IPS DF 19.7 (cell line): ENCODE measurements around the gene NRIP3.

Source experiments
- DNase-seq: peaks from one replicate; pipeline ENCODE4 v3.0.0-alpha.2; 2013; ENCODE audit warnings: low read depth, low spot score

Gene NRIP3

DNA sequence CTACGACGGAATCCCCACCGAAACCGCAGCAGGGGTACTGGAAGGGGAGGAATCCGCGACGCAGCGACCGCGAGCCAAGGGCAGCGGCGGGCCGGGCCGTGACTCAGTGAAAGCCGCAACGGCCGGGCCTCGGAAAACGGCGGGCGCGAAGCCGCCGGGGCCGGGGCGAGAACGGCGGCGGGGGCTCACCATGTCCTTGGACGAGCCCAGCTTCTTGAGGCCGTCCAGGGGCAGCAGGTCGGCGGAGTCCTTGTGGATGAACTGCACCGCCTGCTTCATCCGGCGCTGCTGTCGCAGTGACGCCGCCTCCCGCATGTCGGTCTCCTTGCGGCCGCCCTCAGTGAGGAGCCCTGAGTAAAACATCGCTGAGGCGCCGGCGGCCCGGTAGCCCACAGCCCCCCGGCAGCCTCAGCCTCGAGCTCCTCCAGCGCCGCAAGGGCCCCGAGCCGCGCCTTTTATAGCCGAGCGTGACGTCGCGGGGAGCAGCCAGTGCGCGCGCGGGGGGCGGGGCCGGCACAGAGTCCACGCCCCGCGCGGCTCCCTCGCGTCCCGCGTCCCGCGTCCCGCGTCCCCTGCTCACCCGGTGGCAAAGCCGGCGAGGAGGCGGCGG is at the start of gene NRIP3:
Gene NRIP3 (minus strand): TSS at position 429 of the 610 bp plus-strand sequence. CDS start 66 bp downstream, at position 363.
- no peak for DNase-seq

DNA sequence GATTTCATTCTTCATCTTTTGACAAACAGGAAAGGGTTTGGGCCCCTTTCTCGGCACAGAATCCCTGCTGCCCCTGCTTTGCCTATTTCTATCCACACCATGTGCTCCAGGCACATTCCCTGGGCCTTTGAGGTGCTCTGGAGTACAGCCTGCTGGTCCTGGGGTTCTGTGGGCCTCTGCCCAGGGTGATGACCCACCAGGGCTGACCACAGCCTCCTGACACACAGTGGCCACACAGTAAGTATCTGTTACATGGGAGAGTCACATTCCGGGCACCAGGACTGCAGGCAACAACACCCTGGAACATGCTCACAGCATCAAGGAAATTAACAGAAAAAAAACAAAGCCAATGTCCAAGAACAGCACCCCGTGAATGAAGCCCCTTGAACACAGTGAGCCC is 48.5 kb upstream of the NRIP3 start:
- no peak for DNase-seq

DNA sequence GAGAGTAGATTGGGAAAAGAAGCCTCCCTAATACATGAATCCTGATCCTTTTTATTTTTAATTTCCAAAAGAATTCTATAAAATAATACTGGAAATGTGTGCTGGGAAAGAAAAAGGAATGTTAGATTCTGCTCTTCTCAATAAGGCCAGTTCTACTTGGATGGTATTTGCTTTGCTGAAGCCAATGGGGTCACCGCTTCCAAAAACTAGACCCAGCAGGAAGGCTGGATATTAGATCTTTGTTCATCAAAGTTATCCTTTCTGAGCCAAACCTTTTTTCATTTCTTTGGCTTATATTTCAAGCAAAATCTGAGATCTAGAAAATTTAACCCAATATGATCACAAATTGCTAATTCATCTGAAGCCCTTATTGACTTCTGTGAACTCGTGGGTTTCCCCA is 46.2 kb upstream of the NRIP3 start:
- no peak for DNase-seq

GRCh38 chr11:9047964-9048523 is 44.2 kb upstream of the NRIP3 start:
- DNase-seq, result no peak

DNA sequence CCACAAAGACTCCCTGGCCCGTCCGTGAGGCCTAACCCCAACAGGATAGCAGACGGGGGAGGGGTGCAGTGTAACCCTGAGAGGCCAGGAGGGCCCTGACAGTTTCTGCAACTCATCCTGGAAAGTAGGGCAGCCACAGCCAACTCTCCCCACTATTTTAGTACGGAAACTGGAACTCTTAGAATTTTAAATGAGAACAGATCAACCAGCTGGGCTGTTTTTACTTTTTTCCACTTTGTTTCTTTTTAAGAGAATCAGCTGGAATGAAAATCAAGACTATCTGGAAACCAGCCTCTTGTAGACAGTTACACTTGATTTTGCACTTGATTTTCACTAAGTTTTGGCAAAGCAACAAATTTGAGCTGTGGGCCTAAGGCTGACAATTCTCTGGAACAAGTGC is 42.7 kb upstream of the NRIP3 start:
- DNase-seq, result no peak

GRCh38 chr11:9042488-9042887 is 38.7 kb upstream of the NRIP3 start:
- no peak for DNase-seq

DNA sequence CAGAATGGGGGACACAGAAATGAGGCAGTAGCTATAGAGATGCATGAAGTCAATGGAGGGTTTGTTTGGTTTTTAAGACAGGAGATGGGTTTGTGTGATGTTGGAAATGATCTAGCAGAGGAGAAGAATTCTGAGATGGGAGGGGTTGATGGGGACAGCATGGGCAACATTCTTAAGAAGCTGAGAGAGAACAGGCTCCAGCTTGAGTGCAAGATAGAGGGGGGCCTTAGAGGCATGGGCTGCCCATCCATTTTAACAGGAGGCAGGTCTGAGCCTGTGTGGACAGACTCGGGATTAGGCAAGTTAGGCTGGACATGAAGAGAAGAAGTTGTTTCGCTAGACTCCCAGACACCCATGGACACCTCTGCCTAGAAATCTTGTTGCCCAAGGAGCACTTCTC is 37.9 kb upstream of the NRIP3 start:
- DNase-seq, result no peak

DNA sequence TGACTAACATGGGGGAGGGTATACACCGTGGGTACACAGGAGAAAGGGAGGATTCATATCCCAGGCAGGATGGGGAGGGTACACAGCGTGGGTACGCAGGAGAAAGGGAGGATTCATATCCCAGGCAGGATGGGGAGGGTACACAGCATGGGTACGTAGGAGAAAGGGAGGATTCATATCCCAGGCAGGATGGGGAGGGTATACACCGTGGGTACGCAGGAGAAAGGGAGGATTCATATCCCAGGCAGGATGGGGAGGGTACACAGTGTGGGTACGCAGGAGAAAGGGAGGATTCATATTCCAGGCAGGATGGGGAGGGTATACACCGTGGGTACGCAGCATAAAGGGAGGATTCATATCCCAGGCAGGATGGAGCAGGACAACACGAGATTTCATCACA is 36.6 kb upstream of the NRIP3 start:
- DNase-seq, result no peak

DNA sequence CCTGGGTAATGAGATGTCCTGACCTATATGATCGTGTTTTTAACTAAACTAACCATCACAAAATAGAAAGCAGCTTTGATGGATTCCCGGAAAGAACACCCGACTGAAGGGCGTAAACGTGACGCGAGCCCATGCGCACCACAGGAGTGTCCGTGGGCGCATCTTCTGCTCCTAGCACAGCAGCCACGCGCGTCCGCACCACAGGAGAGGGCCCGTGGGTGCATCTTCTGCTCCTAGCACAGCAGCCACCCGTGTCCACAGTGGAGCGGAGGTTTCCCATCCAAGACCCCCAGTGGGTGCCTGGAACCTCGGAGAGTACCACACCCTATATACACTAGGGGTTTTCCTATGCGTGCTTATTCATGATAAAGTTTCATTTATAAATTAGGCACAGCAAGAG is 36.1 kb upstream of the NRIP3 start:
- DNase-seq, result no peak

- DNase-seq, result no peak
Observed at GRCh38 chr11:9039198-9039597, 35.4 kb upstream of the NRIP3 start.

DNA sequence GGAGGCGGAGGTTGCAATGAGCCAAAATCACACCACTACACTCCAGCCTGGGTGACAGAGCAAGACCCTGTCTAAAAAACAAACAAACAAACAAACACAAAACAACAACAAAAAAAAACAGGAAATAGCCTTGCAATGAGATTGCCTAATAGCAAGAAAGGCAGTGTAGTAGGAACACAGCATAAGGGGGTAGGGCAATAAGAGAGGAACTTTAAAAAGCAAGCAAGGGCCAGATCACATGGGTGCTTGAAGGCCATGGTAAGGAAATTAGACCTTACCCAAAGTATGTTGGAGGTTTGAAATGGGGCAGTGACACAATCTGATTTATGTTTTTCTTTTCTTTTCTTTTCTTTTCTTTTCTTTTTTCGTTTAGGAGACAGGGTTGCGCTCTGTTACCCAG is 34.7 kb upstream of the NRIP3 start:
- DNase-seq, result no peak

GRCh38 chr11:9037963-9038362 is 34.2 kb upstream of the NRIP3 start:
- DNase-seq, result no peak

DNA sequence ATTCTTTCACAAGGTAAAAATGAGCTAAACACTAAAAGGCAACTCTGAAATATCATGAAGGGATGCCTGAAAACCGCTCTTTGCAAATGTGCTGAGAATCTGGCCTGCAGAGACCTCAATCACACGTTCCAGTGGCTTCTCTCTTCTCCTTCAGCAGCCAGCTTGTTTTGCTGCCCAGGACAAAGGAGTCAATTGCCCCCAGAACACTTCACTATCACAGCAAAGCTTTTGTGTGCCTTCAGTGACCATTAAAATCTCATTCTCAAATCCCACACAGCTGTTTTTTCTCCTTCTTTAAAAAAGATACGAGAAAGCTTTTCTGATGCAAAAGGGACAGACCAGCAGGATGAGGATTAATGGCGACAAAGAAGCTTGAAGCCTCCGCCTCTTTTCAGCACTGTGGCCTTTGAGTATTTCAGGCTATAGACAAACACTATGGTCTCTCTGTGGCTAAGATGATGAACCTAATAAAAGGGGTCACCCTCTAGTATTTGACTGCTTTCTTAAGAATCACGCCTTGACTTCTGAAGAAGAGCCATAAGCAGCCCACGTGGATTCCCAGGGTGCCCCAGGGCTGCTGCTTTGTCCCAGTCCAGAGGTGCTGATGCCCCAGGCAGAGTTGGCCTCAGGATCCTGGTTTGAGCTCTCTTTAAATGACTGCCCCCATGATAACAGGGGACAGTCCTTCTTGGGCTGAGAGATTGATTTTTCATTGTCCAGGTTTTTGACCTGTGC is 33.4 kb upstream of the NRIP3 start:
- no peak for DNase-seq

GRCh38 chr11:9030601-9031000 is 26.8 kb upstream of the NRIP3 start:
- no peak for DNase-seq

- DNase-seq, result no peak
Observed at GRCh38 chr11:9029422-9029821, 25.6 kb upstream of the NRIP3 start.

DNA sequence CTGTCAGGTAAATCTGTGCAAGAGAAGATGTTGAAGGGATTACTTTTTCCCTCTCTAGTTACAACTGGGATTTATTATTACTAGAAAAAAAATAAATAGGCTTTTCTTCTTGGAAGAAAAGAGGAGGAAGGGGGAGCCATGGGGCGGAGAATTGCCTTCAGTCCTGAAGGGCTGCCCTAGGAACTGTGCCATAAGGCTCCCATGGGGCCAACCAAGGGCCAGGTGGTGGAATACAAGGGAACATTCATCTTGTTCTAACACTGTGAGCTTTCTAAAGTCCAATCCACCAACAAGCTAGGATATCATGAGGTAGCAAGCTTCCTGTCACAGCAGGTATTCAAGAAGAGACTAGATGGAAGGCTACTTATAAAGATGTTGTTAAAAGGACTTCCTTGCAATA is 24.8 kb upstream of the NRIP3 start:
- DNase-seq, result no peak

- no peak for DNase-seq
Observed at GRCh38 chr11:9025101-9025850, 21.5 kb upstream of the NRIP3 start.

DNA sequence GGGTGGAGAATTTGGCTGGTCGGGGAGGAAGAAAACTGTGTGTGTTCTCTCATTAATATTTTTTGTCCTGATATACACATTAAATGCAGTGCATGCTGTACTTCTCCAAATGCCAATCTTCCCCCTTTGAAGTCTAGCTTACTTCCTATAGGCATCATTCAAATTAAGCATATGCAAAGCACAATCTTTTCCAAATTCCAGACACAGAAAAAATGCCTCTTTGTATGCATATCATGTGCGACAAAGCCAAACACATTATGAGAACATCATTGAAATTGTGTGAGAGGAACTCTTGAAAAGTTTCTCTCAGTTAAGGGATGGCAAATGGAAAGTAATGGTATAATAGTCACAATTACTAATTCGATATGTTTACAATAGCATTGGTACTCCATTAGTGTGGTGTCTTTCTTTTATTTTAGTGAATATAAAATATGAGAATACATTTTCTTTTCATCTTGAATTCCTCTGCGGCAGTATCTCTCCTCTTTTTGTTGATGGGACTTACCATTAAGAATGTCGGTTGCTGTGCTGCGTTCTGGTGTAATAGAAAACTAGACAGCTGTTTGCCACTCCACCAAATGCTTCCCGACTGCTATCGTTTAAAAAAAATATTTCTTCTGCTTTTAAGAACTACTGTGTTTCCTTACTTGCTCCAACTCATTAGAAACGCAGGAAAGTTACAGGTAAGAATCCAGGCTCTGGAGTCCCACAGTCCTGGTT is 19.3 kb upstream of the NRIP3 start:
- no peak for DNase-seq

GRCh38 chr11:9020916-9021315 is 17.1 kb upstream of the NRIP3 start:
- no peak for DNase-seq

- no peak for DNase-seq
Observed at GRCh38 chr11:9019861-9020260, 16.1 kb upstream of the NRIP3 start.

DNA sequence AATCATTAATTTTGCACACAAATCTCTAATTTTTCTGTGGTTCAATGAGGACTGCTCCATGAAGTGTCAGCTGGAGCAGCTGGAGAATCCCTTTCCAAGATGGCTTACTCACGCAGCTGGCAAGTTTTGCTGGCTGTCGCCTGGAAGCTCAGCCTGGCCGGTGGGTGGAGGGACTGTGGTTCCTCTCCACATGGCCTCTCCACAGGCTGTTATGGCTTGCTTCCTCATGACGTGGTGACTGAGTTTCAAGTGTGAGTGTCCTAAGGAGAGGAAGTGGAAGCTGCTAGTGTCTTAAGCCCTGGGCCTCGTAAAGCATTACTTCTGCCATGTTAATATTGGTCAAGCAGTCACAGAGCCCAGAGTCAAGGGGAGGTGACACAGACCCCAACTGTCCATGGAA is 14.0 kb upstream of the NRIP3 start:
- no peak for DNase-seq
